IMR-90 (cell line): Measurements from ENCODE around the gene SRSF12. TPM values are rescaled to one million over a fixed set of nuclear protein-coding genes. Genes with fewer than 3 reads are reported as not detected.

Source experiments
- ATAC-seq: fragments of 200-7000 bp; cut with Tn5 transposase; 2 replicates; pipeline ENCODE4 v1.9.1; 2020; ENCODE audit warnings: low read depth, mild to moderate bottlenecking, moderate library complexity
- BruUV-seq: library from RNA; stranded (reverse); fragments of 400-500 nt; replicated peaks from 2 replicates; lab custom pipeline; 2021; lab: Mats Ljungman, UMichigan
- CTCF ChIA-PET: fragments of 300-600 bp; formaldehyde crosslinking; extraction: SDS; loops from one replicate; lab custom pipeline; 2021; ENCODE audit warnings: antibody characterized with exemption; lab: Yijun Ruan, JAX
- POLR2A ChIA-PET: fragments of 300-600 bp; sonication (Branson Sonifier 250); formaldehyde crosslinking; loops from one replicate; lab custom pipeline; 2022; ENCODE audit warnings: antibody characterized with exemption; ENCODE audit not compliant: unreplicated experiment; lab: Charles Lee
- DNase-seq: peaks from one replicate; pipeline ENCODE4 v3.0.0; 2013
- H2AFZ ChIP-seq: replicated peaks from 2 replicates; pipeline ENCODE3; 2013; ENCODE audit warnings: low read length, mild to moderate bottlenecking; ENCODE audit not compliant: poor library complexity
- H2AK5ac ChIP-seq: 2 replicates; pipeline ENCODE4 v1.6.1; 2013; ENCODE audit warnings: low read depth, low read length, inconsistent platforms
- H2AK9ac ChIP-seq: replicated peaks from 2 replicates; pipeline ENCODE3; 2013; ENCODE audit warnings: mild to moderate bottlenecking, low read depth, low read length, moderate library complexity; ENCODE audit not compliant: poor library complexity
- H2BK120ac ChIP-seq: 2 replicates; pipeline ENCODE4 v1.6.1; 2013; ENCODE audit warnings: low read depth, low read length, inconsistent platforms
- H2BK15ac ChIP-seq: 3 replicates; pipeline ENCODE4 v1.6.1; 2013; ENCODE audit warnings: low read depth, low read length, inconsistent platforms
- H2BK20ac ChIP-seq: 2 replicates; pipeline ENCODE4 v1.6.1; 2013; ENCODE audit warnings: low read depth, mild to moderate bottlenecking, inconsistent platforms, low read length, moderate library complexity
- H2BK5ac ChIP-seq: 2 replicates; pipeline ENCODE4 v1.6.1; 2013; ENCODE audit warnings: mild to moderate bottlenecking, low read depth, low read length, inconsistent platforms; ENCODE audit not compliant: poor library complexity, severe bottlenecking
- H3K14ac ChIP-seq: replicated peaks from 2 replicates; pipeline ENCODE4 v1.6.1; 2013; ENCODE audit warnings: low read depth, low read length, inconsistent platforms
- H3K18ac ChIP-seq: 2 replicates; pipeline ENCODE4 v1.6.1; 2013; ENCODE audit warnings: low read depth, low read length, control low read depth
- H3K23ac ChIP-seq: 2 replicates; pipeline ENCODE4 v1.6.1; 2013; ENCODE audit warnings: low read depth, low read length, inconsistent platforms
- H3K27ac ChIP-seq: 2 replicates; pipeline ENCODE4 v1.5.1; 2013; ENCODE audit warnings: mild to moderate bottlenecking, control low read depth, low read length; ENCODE audit not compliant: insufficient read depth
- H3K27me3 ChIP-seq: 2 replicates; pipeline ENCODE4 v1.6.1; 2013; ENCODE audit warnings: low read length; ENCODE audit not compliant: control insufficient read depth, insufficient read depth
- H3K36me3 ChIP-seq: 2 replicates; pipeline ENCODE4 v1.6.1; 2013; ENCODE audit warnings: low read length, mixed read lengths; ENCODE audit not compliant: control insufficient read depth, insufficient read depth
- H3K4ac ChIP-seq: 2 replicates; pipeline ENCODE4 v1.6.1; 2013; ENCODE audit warnings: low read depth, low read length, inconsistent platforms
- H3K4me1 ChIP-seq: 2 replicates; pipeline ENCODE4 v1.6.1; 2013; ENCODE audit warnings: low read length, mixed read lengths; ENCODE audit not compliant: control insufficient read depth, insufficient read depth
- H3K4me2 ChIP-seq: 2 replicates; pipeline ENCODE4 v1.6.1; 2013; ENCODE audit warnings: low read depth, mild to moderate bottlenecking, control low read depth, low read length, moderate library complexity
- H3K4me3 ChIP-seq: 2 replicates; pipeline ENCODE4 v1.5.1; 2013; ENCODE audit warnings: low read depth, mild to moderate bottlenecking, control low read depth, low read length, moderate library complexity; ENCODE audit not compliant: insufficient read depth
- H3K56ac ChIP-seq: 2 replicates; pipeline ENCODE4 v1.6.1; 2013; ENCODE audit warnings: low read length, inconsistent platforms; ENCODE audit not compliant: insufficient read depth; ENCODE audit errors: extremely low read depth
- H3K79me1 ChIP-seq, 2 experiments: 2 replicates each; pipeline ENCODE4 v1.6.1; 2013; ENCODE audit warnings: low read length in 2 of 2, inconsistent platforms in 1 of 2, low read depth in 1 of 2
- H3K9ac ChIP-seq: 2 replicates; pipeline ENCODE4 v1.6.1; 2013; ENCODE audit warnings: low read depth, low read length, control low read depth
- H3K9me1 ChIP-seq: 2 replicates; pipeline ENCODE4 v1.6.1; 2013; ENCODE audit warnings: low read length, inconsistent platforms; ENCODE audit not compliant: insufficient read depth
- H3K9me3 ChIP-seq: 2 replicates; pipeline ENCODE4 v1.6.1; 2013; ENCODE audit warnings: low read length; ENCODE audit not compliant: control insufficient read depth, insufficient read depth
- H4K20me1 ChIP-seq: 2 replicates; pipeline ENCODE4 v1.6.1; 2013; ENCODE audit warnings: low read length, inconsistent platforms; ENCODE audit not compliant: insufficient read depth
- H4K5ac ChIP-seq: 2 replicates; pipeline ENCODE4 v1.6.1; 2013; ENCODE audit warnings: mild to moderate bottlenecking, low read depth, low read length, control low read depth
- H4K8ac ChIP-seq, 2 experiments: 2 replicates each; pipeline ENCODE4 v1.6.1; 2013; ENCODE audit warnings: low read depth in 2 of 2, low read length in 2 of 2, control low read depth in 1 of 2, inconsistent platforms in 1 of 2
- H4K91ac ChIP-seq: 2 replicates; pipeline ENCODE4 v1.6.1; 2013; ENCODE audit warnings: low read depth, low read length, inconsistent platforms; ENCODE audit not compliant: insufficient read depth
- CEBPB ChIP-seq: IDR thresholded peaks from 2 replicates; pipeline ENCODE4 v1.6.1; 2012; ENCODE audit warnings: low read depth, low read length, improper control_type of control experiment
- CHD1 ChIP-seq: IDR thresholded peaks from 2 replicates; pipeline ENCODE4 v1.6.1; 2012; ENCODE audit warnings: low read depth, low read length, improper control_type of control experiment
- MXI1 ChIP-seq: IDR thresholded peaks from 2 replicates; pipeline ENCODE4 v1.6.1; 2012; ENCODE audit warnings: low read depth, mild to moderate bottlenecking, low read length, moderate library complexity, borderline replicate concordance
- NFE2L2 ChIP-seq: fragments of 150-350 bp; IDR thresholded peaks from 2 replicates; pipeline ENCODE4 v1.6.1; 2016; ENCODE audit warnings: low read depth, mild to moderate bottlenecking, low read length
- WGBS, 2 experiments: methylation state at CpG; one replicate each; pipeline versions ENCODE4 v1.1.5 to v1.1.7; 2013; ENCODE audit warnings: missing lambda C conversion rate in 2 of 2; ENCODE audit not compliant: insufficient read length in 1 of 2; ENCODE audit errors: extremely low coverage in 2 of 2; 5-methylcytosine and 5-hydroxymethylcytosine counted together
- dilution Hi-C: fragments of 300-500 bp; cut with HindIII; formaldehyde crosslinking; loops from one replicate; pipeline ENCODE4 v1.14.3; 2018; ENCODE audit warnings: low sequenced_read_pairs; ENCODE audit not compliant: unreplicated experiment
- in situ Hi-C: fragments of 300-500 bp; cut with MboI; formaldehyde crosslinking; loops from 3 replicates; pipeline ENCODE4 v1.14.3; 2019; ENCODE audit warnings: low sequenced_read_pairs, inconsistent platforms, mixed read lengths
- intact Hi-C: fragments of 100-400 bp; cut with micrococcal nuclease; formaldehyde crosslinking; loops from 2 replicates; pipeline ENCODE4 v1.10.0; 2022
- polyA plus RNA-seq, 3 experiments: library from polyadenylated mRNA; depleted of rRNA; stranded (reverse); fragments of >200 nt; gene quantifications; 2 replicates each; pipeline ENCODE4 v1.2.3, GENCODE V29; 2012; ENCODE audit warnings: low replicate concordance in 1 of 3
- total RNA-seq: library from RNA; depleted of rRNA; stranded (reverse); fragments of >200 nt; gene quantifications from 2 replicates; pipeline ENCODE4 v1.2.3, GENCODE V29; 2012
- TF ChIP-seq, protein P1 (sequence below): conservative IDR thresholded peaks from 2 replicates; pipeline ENCODE4 v1.5.1; 2012; ENCODE audit warnings: mild to moderate bottlenecking, low read depth, low read length, improper control_type of control experiment

Gene SRSF12
- total and polyA plus RNA-seq, 2 of the 4 experiments (the other 2 are of a cell fraction): 0.21 to 0.36 TPM

DNA sequence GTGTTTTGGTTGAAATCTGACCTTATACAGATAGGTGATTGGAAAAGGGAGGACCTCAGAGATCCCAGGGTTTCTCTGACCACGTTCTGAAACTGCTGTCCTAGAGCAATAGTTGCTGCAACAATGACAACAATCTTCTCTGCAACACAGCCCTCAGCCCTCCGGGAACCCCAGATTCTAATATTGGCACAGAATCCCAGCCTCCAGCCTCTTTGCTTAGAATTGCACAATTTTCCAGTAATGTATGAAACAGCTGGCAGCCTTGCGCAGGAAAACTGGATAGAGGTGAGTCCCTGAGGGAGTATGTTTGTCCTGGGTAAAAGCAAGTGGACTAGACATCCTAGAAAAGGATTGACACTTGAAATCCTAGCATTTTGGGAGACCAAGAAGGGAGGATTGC, 67.7 kb downstream of the SRSF12 start:
- no peak for TF ChIP-seq NFE2L2
- no peak for TF ChIP-seq MXI1
- peak; percentile 64 for TF ChIP-seq CEBPB
- TF ChIP-seq, protein P1, sequence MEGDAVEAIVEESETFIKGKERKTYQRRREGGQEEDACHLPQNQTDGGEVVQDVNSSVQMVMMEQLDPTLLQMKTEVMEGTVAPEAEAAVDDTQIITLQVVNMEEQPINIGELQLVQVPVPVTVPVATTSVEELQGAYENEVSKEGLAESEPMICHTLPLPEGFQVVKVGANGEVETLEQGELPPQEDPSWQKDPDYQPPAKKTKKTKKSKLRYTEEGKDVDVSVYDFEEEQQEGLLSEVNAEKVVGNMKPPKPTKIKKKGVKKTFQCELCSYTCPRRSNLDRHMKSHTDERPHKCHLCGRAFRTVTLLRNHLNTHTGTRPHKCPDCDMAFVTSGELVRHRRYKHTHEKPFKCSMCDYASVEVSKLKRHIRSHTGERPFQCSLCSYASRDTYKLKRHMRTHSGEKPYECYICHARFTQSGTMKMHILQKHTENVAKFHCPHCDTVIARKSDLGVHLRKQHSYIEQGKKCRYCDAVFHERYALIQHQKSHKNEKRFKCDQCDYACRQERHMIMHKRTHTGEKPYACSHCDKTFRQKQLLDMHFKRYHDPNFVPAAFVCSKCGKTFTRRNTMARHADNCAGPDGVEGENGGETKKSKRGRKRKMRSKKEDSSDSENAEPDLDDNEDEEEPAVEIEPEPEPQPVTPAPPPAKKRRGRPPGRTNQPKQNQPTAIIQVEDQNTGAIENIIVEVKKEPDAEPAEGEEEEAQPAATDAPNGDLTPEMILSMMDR: no peak
- TF ChIP-seq CHD1: no peak
- no peak overlapping the region for H2BK120ac ChIP-seq
- H3K4me2 ChIP-seq: peak overlapping the region; percentile 17; the same call in 1 of the 2 replicates
- no peaks in the 10 kb centered on the region for H4K20me1 ChIP-seq
- no peak overlapping the region for H3K18ac ChIP-seq
- BruUV-seq: no TSS peak
- H4K5ac ChIP-seq: no peak overlapping the region
- no peaks in the 10 kb centered on the region for H3K36me3 ChIP-seq
- no peak overlapping the region for H3K14ac ChIP-seq
- peaks cover 10% of the 10 kb centered on the region for H3K4me1 ChIP-seq
- H3K27me3 ChIP-seq: peaks cover 2% of the 10 kb centered on the region; the same call in 1 of the 2 replicates
- no peak overlapping the region for H2AFZ ChIP-seq
- H3K9me1 ChIP-seq: no peaks in the 10 kb centered on the region
- no peak overlapping the region for H2BK20ac ChIP-seq
- DNase-seq (peak; percentile 28), ATAC-seq (peak; percentile 72)
- intact Hi-C loops: no loop called here
- in situ Hi-C loops: no loop called here
- H4K8ac ChIP-seq: no peak overlapping the region
- POLR2A ChIA-PET: no interaction called here
- no peak overlapping the region for H2BK15ac ChIP-seq
- no peak overlapping the region for H2AK5ac ChIP-seq
- no peak overlapping the region for H3K56ac ChIP-seq
- H2AK9ac ChIP-seq: no peak overlapping the region
- H3K27ac ChIP-seq: no peak overlapping the region
- H3K4me3 ChIP-seq: no peak overlapping the region
- H3K9me3 ChIP-seq: no peaks in the 10 kb centered on the region
- H4K91ac ChIP-seq: no peak overlapping the region
- no peak overlapping the region for H3K23ac ChIP-seq
- H3K4ac ChIP-seq: no peak overlapping the region
- dilution Hi-C loops: no loop called here
- H2BK5ac ChIP-seq: no peak overlapping the region
- no peak overlapping the region for H3K9ac ChIP-seq
- H3K79me1 ChIP-seq: no peaks in the 10 kb centered on the region
- WGBS, 2 experiments: no CpG with 5 or more reads among the region's 3 CpGs
- CTCF ChIA-PET: interaction anchor here (0.5 to 0.9 kb wide), 2 partner anchors 30 to 986 kb away, joined by 3 read pairs; no protein-coding TSS in a partner anchor
